NCI-H1417 (cell line): ENCODE results near the gene DGKI.

Experiments
- DNase-seq, 3 experiments: peaks; one replicate each; lab custom pipeline; 2025; lab: John Stamatoyannopoulos, UW

DGKI gene

DNA sequence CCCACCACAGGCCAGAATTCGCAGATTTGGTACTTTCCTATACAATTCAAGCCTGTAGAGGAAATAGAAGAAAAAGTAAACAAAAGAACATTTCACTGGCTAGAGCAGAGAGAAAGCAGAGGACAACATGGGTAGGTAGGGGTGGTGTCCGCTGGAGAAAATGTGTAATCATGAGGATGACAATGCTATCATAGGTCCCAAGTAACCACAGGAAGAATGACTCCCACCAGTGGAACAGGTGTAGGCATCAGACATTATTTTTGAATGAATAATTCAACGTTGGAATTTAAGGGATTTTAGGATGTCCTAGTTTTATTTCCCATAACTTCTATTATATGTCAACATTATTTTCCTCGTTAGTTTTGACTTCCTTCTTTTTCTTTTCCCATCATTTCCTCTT is 248.9 kb downstream of the DGKI start:
- DNase-seq: no peak

DNA sequence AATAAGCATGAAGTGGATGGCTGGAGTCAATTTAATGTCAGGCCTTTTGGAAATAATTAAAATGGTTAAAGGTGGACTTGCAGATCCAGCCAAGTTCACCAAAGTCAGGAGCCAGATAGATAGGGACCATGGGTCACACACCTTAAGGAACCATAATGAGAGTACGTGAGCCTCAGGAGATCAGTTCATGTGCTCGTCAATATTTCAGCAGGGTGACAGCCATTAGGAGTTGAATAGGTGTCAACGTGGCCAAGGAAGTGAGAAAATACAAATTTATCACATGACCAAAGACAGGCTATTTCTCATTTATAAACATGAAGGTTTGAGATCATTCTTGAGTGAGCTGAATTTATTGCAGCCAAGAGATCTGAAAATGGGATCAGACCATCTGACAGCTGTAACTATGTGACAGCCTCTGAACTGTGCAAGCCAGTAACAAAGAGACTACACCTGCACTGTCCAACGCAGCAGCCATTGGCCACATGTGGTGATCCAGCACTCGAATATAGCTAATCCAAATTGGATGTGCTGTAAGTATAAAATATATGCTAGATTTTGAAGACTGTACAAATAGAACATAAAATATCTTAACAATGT is 253.6 kb downstream of the DGKI start:
- DNase-seq: no peak

DNA sequence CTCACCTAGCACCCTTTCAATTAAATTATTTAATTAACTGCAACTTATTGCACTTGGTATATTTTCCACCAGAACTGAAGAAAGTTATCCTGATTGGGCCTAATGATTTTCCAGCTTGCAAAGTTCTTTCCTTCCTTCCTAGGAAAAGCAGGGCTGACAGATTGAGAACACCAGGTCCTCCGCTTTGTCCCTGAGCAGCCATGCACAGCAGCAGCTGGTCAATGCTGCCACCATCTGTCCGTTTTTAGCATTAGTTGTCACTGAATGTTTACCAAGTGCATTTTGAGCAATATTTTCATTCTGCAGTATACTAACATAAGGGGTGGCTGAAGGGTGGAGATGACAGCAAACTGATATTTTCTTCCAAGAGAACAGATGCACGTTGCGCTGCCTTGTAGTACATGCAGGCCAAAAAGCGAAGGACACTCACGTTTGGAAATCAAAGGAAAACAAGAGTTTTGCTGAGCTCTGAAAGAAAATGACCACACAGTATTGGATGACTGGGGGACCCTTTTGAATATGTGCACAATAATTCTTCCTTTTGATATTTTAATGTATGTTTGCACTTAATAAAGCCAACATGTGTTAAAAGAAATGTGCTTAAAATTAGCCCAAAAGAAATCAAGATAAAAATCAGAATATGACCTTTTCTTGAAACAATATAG is 254.4 kb downstream of the DGKI start:
- peak; percentile 55 to 80 (median 60) for DNase-seq

DNA sequence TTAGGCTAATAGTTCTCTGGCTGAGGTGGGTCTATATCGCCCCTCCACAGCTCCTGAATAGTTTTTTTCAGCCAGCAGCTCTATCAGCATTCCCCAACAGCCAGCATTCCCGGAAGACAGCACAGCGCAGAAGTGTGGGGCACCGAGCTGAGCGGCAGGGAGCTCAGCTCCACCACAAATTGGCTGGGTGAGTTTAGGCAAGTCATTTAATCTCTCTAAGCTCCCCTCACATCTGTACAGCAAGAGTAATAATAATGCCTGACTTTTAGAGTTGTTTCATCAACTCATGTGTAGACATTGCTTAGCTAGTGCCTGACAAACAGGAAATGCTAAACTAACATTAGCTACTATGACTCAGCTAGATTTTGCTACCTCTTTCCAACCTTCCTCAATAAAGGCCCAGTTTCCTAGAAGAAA is 255.3 kb downstream of the DGKI start:
- no peak for DNase-seq

DNA sequence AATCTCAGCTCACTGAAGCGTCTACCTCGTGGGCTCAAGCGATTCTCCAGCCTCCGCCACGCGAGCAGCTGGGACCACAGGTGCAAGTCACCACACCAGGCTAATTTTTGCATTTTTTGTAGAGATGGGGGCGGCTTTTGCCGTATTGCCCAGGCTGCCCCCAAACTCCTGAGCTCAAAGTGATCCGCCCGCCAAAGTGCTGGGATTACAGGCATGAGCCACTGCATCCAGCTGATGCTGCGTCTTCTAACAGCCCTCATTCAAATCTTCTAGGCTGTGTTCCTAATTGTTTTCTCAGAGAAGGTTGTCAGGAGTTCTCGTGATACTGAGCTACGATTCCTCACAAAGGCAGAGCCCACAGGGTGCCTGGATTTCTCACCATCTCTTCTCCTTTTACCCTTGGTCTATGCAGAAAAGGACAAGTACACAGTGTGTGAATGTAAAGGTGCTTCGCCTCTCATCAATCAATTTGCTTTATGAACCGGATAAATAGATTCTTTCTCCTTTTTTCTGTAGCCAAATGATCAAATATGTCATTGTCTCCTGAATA is 255.9 kb downstream of the DGKI start:
- DNase-seq: no peak

DNA sequence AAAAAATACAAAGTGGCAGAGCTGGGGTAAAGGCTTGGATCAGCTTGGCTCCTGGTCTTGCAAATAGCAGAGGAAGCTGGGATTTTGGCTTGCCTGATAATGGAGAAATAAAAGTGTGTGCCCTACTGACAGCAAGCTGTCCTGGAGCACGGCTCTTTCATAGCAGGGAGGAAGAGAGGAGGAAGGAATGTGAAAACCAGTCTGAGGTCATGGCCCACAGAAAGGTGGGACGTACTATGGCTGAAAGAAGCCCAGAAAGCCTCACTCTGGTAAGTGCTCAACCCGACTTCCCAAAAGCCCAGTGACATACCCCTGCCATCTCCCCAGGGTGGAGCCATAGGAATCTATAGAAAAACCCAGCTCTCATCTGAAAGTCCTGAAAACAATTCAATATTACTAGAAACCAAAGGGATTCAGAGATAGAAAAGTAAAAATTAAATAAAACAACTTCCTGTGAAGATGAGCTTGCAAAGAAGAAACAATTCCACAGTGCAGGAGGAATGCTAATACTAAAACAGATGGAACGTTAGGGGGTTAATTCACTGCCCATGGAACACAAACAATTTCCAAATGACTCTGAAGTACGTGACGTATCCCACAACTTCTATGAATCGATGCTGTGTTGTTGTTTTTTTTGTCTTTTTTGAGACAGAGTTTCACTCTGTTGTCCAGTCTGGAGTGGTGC is 256.6 kb downstream of the DGKI start:
- DNase-seq: no peak

DNA sequence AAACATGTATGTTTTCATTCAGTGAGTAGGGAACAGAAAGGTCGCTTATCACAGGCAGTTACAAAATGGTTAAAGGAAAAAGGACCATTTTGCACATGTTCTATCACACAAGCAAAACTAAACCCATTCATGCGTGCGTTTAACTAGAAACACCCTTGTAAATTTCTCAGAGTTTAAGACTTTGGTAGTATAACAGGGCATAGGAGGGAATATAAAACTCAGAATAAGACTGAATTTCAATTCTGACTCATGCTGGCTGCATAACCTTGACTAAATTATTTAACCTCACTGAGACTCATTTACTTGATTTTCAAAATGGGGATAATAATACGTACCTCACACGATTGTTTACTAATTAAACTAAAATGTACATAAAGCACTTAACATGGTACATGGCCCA is 259.4 kb downstream of the DGKI start:
- no peak for DNase-seq

DNA sequence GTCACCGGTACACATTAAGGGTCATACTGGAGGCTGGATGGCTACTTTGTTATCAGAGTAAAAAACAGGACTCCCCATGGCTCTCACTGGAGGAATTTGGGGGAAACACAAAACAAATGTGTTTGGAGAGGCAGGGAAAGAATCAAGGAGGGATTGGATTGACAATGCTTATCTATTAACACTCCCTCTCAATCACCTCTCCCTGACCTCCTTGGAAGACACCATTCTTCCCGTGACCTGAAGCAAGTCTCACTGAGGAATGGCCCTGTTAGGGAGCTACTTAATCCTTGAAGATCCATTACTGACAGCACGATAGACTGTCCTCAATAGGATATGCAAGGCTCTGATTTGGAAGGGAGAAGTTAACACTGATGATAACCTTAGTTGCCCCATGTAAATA is 261.2 kb downstream of the DGKI start:
- no peak for DNase-seq

DNA sequence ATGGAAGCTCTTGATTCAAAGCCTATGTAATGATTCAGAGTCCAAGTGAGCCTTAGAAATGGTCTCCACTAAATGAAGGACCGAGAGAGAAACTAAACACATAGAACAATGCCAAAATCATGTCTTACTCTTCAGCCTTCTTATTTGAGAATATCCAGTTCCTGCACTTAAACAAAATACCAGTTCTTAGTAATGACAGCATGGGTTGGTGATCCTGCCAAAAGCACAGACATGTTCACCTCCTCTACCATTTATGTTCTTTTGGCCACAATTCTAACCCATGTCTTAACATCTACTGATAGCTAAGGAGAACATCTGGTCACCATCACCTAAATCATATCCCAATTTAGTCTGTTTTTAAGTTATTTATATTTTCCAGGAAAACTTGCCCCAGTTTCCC is 263.6 kb downstream of the DGKI start:
- no peak for DNase-seq

DNA sequence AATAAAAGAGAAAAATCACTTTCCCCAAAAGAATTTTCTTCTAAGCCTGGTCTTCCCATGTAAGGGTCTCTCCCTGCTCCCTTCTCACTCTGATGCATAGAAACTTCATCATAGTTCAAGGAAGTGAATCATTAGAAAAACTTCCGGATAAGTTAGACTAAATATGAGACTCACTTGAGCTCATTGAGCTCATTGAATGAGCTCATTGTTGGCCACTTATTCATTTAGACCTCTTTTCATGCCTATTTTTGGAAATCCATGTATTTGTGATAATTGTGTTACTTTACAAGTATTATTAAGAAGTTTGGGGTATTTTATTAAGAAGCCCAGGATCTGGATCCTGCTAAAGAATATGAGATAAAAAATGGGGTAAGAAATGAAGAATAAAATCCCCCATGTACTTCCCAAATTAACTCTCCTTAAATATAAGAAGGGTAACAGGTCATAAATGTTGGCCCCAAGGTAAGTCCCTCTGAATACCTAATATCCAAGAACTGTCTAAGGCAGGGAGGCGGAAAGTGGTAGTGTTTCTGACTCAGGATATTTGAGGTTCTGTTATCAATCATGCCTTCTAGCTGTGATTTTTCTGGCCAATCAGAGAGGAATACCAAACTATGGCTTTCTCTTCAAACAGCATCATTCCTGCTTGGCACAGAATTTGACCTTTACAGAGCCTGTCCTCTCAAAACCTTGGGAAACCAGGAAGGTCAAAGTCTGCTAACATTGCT is 266.7 kb downstream of the DGKI start:
- no peak for DNase-seq

DNA sequence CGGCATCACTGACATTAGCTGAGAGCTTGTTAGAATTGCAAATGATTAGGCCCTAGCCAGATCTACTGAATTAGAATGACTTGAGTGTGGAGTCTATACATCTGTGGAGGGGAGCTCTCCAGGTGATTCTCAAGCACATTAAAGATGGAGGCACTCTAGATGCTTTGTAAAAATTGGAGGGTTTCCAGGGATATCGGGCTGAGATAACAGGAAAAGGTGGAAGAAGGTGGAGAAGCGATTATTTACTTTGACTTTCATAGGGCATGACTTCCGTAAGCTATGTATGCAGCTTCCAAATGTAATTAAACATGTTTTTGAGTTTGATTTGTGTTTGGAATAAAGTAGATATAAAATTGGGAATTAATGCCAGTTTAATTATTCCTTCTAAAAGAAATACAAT is 268.2 kb downstream of the DGKI start:
- DNase-seq: no peak

DNA sequence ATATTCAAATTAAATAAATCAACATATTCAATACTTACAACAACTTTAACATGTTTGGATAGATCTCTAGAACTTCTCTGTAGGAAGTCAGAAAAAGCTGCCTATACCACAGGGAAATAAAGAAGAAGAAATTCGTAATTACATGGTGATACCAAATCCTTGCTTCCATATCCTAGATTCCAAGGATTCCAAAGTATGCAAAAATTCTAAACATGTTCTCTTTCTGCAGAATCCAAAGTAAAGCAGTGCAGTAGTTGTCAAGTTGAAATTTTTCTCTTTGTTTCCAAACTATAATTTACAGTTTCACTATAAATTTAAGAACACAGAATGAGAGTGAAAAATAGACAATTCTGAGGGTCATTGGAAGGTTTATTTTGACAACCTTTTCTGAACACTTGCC is 269.6 kb downstream of the DGKI start:
- no peak for DNase-seq

DNA sequence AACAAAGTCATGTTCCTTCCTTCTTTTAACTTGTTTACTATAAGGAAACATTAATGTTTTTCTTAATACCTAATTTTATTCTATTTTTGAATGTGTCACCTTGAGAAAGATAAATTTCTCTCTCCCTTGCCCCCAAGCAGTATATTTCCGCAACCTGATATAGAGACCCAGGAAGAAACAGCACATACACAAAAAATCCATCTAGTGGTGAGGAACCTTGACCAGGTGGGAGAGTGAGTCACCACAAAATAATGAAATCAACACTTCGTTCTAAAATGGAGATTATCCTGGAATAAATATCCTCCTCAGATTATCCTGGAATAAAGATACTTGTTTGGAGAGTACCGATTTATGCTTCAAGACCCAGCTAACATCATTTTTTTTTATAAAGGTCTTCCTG is 270.3 kb downstream of the DGKI start:
- DNase-seq: no peak

DNA sequence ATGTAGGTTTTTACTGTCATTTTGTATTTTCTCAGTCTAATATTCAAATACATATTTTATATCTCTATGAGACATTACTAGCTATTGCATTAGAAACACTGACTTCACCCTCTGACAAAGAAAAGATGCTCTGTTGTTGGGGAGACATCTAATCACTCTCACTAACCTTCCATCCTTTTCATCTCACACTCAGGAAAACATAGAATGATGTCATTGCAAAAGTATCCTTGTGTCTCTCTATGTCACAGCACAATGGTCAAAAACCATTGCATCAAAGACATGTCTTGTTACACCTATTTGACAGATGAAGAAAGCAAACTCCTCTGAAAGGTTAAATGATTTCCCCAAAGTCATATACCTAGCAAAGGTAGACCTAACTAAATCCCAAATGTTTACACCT is 272.0 kb downstream of the DGKI start:
- no peak for DNase-seq

DNA sequence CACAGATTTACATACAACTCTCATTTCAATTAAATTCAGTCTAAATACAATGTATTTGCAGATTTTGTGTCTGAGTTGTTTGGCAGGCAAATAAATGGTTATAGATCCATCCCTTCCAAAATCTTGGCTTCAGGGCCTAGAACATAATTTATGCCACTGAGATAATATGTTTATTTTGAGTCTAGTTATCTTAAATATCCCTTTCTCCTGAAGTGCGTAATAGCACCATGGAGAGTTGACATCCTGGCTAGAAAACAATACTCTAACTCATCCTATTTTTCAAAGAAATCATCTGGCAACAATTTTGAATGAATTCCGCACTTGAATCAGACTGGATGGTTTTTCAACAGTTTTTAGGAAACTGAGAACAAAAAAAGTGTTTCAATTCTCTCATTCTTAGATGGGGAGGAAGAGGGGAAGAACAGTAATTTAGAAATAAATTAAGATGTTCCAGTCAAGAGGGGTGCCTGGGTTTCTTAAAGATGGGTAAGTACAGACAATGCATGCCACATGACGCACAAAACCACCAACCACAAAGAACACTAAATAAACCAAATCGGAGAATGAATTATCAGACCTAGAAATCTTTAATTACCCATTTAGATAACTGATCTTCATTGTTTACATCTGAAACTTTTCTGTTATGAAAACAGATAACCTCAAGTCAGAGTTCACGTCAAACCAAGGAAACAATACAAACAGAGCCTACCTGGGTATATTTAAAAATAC is 274.6 kb downstream of the DGKI start:
- DNase-seq: peak in 1 of 3 experiments; percentile 11

DNA sequence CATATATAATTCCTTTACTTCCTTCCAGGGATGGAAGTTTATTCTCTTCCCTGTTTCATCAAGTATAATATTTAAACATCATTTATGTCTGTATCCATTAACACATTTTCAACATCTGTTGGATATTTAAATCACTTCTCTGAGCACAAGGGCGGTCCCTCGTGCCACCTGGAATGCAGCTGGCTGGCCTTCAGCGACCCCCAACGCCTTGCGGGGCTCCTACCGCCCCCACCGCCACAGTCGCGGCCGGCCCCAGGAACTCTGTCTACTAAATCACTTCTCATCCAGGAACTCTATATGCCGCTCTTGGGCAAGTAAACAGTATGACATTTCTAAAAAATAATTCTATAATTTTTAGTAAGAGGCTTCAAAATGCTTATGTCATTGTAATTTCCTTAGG is 282.1 kb downstream of the DGKI start:
- DNase-seq: no peak

DNA sequence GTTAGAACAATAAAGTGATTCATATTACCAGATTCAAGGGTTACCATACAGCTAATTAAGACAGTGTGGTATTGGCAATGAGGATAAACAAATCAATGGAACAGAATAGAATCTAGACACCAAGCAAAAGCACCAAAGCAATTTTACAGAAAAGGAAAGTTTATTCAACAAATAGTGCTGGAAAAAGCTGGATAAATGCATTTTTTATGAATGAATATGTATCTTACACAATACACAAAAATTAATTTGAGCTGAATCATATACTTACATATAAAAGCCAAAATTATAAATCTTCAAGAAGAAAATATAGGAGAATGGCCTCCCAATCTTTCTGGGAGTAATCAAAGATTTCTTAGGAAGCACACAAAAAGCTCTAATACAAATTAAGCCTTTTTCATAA is 282.8 kb downstream of the DGKI start:
- no peak for DNase-seq

DNA sequence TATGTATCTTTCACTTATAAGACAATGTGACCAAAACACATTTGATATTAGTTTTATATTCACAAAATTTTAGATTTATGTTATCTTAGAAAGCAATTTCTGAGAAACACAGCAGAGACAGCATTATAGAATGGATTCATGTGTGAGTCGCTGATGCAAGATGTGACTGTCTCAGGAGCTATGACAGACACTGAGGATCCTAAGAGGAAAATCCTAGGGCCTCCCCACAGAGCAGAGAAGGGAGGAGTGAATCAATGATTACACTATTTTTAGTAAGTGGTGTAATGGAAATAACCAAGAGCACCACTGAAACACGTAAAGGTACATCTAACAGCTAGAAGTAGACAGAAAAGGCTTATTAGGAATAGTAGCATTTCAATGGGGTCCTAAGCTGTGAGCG is 299.3 kb downstream of the DGKI start:
- no peak for DNase-seq

DNA sequence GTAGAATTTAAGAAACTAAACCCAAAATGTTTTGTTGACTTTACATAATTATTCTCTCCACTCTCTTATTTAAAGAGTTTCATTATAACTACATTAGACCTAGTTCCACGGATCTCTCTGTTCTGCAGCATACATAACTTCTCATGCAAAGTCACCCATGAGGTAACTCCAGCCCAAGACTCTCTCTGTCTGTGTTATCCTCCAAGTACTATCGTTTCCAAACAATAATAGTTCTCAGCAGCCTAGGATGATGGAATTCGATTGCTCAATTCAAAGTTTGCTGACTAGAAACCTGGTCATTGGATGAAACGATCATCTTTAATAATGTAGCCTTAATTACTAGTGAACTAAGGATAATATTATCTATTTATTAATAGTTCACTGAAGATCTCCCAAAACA is 300.1 kb downstream of the DGKI start:
- no peak for DNase-seq

DNA sequence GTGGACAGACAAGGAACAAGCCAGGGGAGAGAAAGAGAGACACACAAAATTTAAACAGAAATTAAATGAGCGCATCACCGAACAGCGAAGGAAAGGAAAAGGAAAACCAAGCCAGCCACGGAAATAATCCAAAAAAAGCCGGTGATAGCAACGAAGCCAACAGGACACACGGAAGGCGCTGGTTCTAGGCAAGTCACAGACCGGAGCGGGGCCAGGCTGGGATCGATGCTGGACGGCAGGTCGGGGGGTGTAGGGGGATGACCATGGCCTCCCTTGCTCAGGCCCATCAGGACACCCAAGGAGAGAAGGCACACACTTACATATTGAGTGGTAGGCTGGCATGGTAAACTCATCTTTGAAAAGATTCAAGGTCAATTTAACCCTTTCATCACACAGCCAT is 300.8 kb downstream of the DGKI start:
- no peak for DNase-seq

DNA sequence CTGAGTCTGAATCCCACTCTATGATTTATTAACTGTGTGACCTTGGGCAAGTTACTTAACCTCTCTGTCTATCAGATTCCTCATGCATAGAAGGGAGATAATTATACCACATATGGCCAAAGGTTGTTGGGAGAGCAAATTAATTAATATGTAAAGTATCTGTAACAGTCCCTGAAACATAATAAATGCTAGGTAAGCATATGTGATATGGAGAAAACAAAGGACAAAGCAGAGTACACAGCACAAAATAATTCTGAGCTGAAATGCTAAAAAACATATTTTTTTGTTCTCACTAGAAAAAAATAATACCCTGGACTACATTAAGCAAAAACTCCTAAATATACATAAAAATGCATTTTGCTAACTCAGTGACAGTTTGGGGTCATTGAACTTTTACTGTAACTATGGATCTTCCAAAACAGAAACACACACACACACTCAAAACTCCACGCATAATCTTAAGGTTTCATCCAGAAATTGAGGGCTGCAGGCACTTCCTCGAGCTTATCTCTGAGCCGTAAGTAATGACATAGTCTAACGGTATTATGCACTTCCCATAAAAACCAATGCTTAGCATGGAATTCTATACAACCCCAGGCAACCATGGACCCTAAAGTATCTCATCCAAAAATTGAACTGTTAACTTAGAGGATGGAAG is 301.6 kb downstream of the DGKI start:
- DNase-seq: no peak
